Activated CD4-positive, alpha-beta memory T cell treated with anti-CD3 and anti-CD28 coated beads for 36 hours (primary cell): ENCODE measurements around the gene CD300LB. TPM values are rescaled to one million over a fixed set of nuclear protein-coding genes. Genes with fewer than 3 reads are reported as not detected.
"Not testable (repeated sequence)": the region's sequence is repeated elsewhere in the genome, so short reads cannot be mapped to it uniquely, and the experiment has no call there.

Experiments used
- CTCF ChIA-PET: fragments of 350-600 bp; sonication (Branson Sonifier 250); formaldehyde crosslinking; loops from one replicate; lab custom pipeline; 2021; ENCODE audit warnings: antibody characterized with exemption, inconsistent platforms; lab: Charles Lee
- POLR2A ChIA-PET: fragments of 350-600 bp; sonication (Branson Sonifier 250); formaldehyde crosslinking; loops from one replicate; lab custom pipeline; 2021; ENCODE audit warnings: antibody characterized with exemption; lab: Charles Lee
- DNase-seq: peaks from one replicate; pipeline ENCODE4 v3.0.0-alpha.2; 2020
- H3K27ac Mint-ChIP-seq: one replicate; pipeline ENCODE4 v1.8.0; 2021; ENCODE audit warnings: mixed read lengths
- H3K27me3 Mint-ChIP-seq: one replicate; pipeline ENCODE4 v1.8.0; 2021; ENCODE audit warnings: mixed read lengths
- H3K36me3 Mint-ChIP-seq: one replicate; pipeline ENCODE4 v1.8.0; 2021; ENCODE audit warnings: mixed read lengths
- H3K4me1 Mint-ChIP-seq: one replicate; pipeline ENCODE4 v1.8.0; 2021; ENCODE audit warnings: low read depth, mixed read lengths
- H3K4me3 Mint-ChIP-seq: one replicate; pipeline ENCODE4 v1.8.0; 2021; ENCODE audit warnings: mild to moderate bottlenecking, mixed read lengths
- H3K9me3 Mint-ChIP-seq: one replicate; pipeline ENCODE4 v1.8.0; 2021; ENCODE audit warnings: mixed read lengths
- intact Hi-C: fragments of 100-400 bp; cut with micrococcal nuclease; formaldehyde crosslinking; loops from one replicate; pipeline ENCODE4 v1.15.1; 2023
- total RNA-seq, 2 experiments: library from RNA; stranded (reverse); gene quantifications; one replicate each; pipeline ENCODE4 v1.2.3, GENCODE V29; 2021

CD300LB gene
- total RNA-seq, 2 experiments from 2014 or later, result not detected

- intact Hi-C loops, result no loop called here
- H3K4me1 Mint-ChIP-seq, result peaks cover 11% of the 10 kb centered on the region
- H3K36me3 Mint-ChIP-seq, result no peaks in the 10 kb centered on the region
- peak; percentile 48 for DNase-seq
- H3K9me3 Mint-ChIP-seq, result no peaks in the 10 kb centered on the region
- POLR2A ChIA-PET, result no interaction called here
- no peak overlapping the region for H3K27ac Mint-ChIP-seq
- H3K27me3 Mint-ChIP-seq, result peaks cover 27% of the 10 kb centered on the region
- CTCF ChIA-PET, result interaction anchor here (0.6 to 2.2 kb wide), 25 partner anchors 8 to 296 kb away, joined by 3 to 18 read pairs (median 4); partner anchors contain the start of gene CD300LD
- H3K4me3 Mint-ChIP-seq, result no peak overlapping the region
Observed at GRCh38 chr17:74566132-74566753, 35.0 kb upstream of the CD300LB start.

GRCh38 chr17:74565126-74565525 is 33.9 kb upstream of the CD300LB start:
- no peak overlapping the region for H3K27ac Mint-ChIP-seq
- intact Hi-C loops, result no loop called here
- H3K9me3 Mint-ChIP-seq, result no peaks in the 10 kb centered on the region
- no peaks in the 10 kb centered on the region for H3K36me3 Mint-ChIP-seq
- peaks cover 11% of the 10 kb centered on the region for H3K4me1 Mint-ChIP-seq
- no peak overlapping the region for H3K4me3 Mint-ChIP-seq
- DNase-seq, result no peak
- peaks cover 26% of the 10 kb centered on the region for H3K27me3 Mint-ChIP-seq
- CTCF ChIA-PET, result interaction anchor here (0.6 to 1.8 kb wide), 7 partner anchors 18 to 186 kb away, joined by 3 to 7 read pairs (median 3); partner anchors contain the start of gene CD300LD
- POLR2A ChIA-PET, result no interaction called here

- no peak overlapping the region for H3K4me3 Mint-ChIP-seq
- no peak for DNase-seq
- CTCF ChIA-PET, result no interaction called here
- peaks cover 4% of the 10 kb centered on the region for H3K4me1 Mint-ChIP-seq
- intact Hi-C loops, result no loop called here
- no peaks in the 10 kb centered on the region for H3K9me3 Mint-ChIP-seq
- H3K27ac Mint-ChIP-seq, result no peak overlapping the region
- POLR2A ChIA-PET, result no interaction called here
- H3K27me3 Mint-ChIP-seq, result peaks cover 12% of the 10 kb centered on the region
- no peaks in the 10 kb centered on the region for H3K36me3 Mint-ChIP-seq
Observed at GRCh38 chr17:74563358-74563757, 32.1 kb upstream of the CD300LB start.

GRCh38 chr17:74561586-74561985 is 30.3 kb upstream of the CD300LB start:
- H3K27ac Mint-ChIP-seq, result no peak overlapping the region
- H3K4me3 Mint-ChIP-seq, result no peak overlapping the region
- POLR2A ChIA-PET, result no interaction called here
- DNase-seq, result no peak
- no peaks in the 10 kb centered on the region for H3K9me3 Mint-ChIP-seq
- peaks cover 7% of the 10 kb centered on the region for H3K27me3 Mint-ChIP-seq
- CTCF ChIA-PET, result interaction anchor here (0.8 kb wide), 1 partner anchor 175 kb away, joined by 3 read pairs; no protein-coding TSS in a partner anchor
- H3K36me3 Mint-ChIP-seq, result no peaks in the 10 kb centered on the region
- intact Hi-C loops, result no loop called here
- peaks cover 4% of the 10 kb centered on the region for H3K4me1 Mint-ChIP-seq

- Mint-ChIP-seq H3K4me1 (peaks cover 4% of the 10 kb centered on the region), H3K27me3 (peaks cover 4% of the 10 kb centered on the region), H3K27ac (no peak overlapping the region), H3K9me3 (no peaks in the 10 kb centered on the region), H3K36me3 (no peaks in the 10 kb centered on the region), H3K4me3 (no peak overlapping the region)
- intact Hi-C loops, result no loop called here
- POLR2A ChIA-PET, result no interaction called here
- CTCF ChIA-PET, result no interaction called here
- no peak for DNase-seq
Observed at GRCh38 chr17:74558882-74559519, 27.7 kb upstream of the CD300LB start.

GRCh38 chr17:74558402-74558801 is 27.1 kb upstream of the CD300LB start:
- POLR2A ChIA-PET, H3K27ac Mint-ChIP-seq, DNase-seq, H3K27me3 Mint-ChIP-seq, H3K9me3 Mint-ChIP-seq, H3K4me1 Mint-ChIP-seq, intact Hi-C loops, H3K4me3 Mint-ChIP-seq, H3K36me3 Mint-ChIP-seq: not testable (repeated sequence)
- CTCF ChIA-PET, result interaction anchor here (1.5 kb wide), 1 partner anchor 8 kb away, joined by 6 read pairs; no protein-coding TSS in a partner anchor

GRCh38 chr17:74555427-74555940 is 24.2 kb upstream of the CD300LB start:
- H3K27ac Mint-ChIP-seq, result no peak overlapping the region
- CTCF ChIA-PET, result no interaction called here

GRCh38 chr17:74554909-74555308 is 23.6 kb upstream of the CD300LB start:
- H3K27me3 Mint-ChIP-seq, result peaks cover 3% of the 10 kb centered on the region
- ChIA-PET CTCF (no interaction called here), POLR2A (no interaction called here)
- H3K27ac Mint-ChIP-seq, result no peak overlapping the region
- DNase-seq, result no peak
- H3K36me3 Mint-ChIP-seq, result no peaks in the 10 kb centered on the region
- no peak overlapping the region for H3K4me3 Mint-ChIP-seq
- peaks cover 4% of the 10 kb centered on the region for H3K4me1 Mint-ChIP-seq
- intact Hi-C loops, result no loop called here
- H3K9me3 Mint-ChIP-seq, result no peaks in the 10 kb centered on the region

More at GRCh38 chr17:74555427-74555940, 24.2 kb upstream of the CD300LB start:
- no peaks in the 10 kb centered on the region for H3K27me3 Mint-ChIP-seq
- intact Hi-C loops, result no loop called here
- no peaks in the 10 kb centered on the region for H3K9me3 Mint-ChIP-seq
- peaks cover 4% of the 10 kb centered on the region for H3K4me1 Mint-ChIP-seq
- H3K4me3 Mint-ChIP-seq, result no peak overlapping the region
- POLR2A ChIA-PET, result no interaction called here
- no peaks in the 10 kb centered on the region for H3K36me3 Mint-ChIP-seq
- no peak for DNase-seq

- POLR2A ChIA-PET, result no interaction called here
- Mint-ChIP-seq H3K27ac (no peak overlapping the region), H3K4me1 (peaks cover 6% of the 10 kb centered on the region), H3K4me3 (no peak overlapping the region), H3K9me3 (no peaks in the 10 kb centered on the region), H3K36me3 (no peaks in the 10 kb centered on the region), H3K27me3 (peaks cover 7% of the 10 kb centered on the region)
- CTCF ChIA-PET, result no interaction called here
- intact Hi-C loops, result no loop called here
- DNase-seq, result no peak
Observed at GRCh38 chr17:74552037-74552436, 20.8 kb upstream of the CD300LB start.

- peaks cover 6% of the 10 kb centered on the region for H3K4me1 Mint-ChIP-seq
- H3K9me3 Mint-ChIP-seq, result no peaks in the 10 kb centered on the region
- H3K4me3 Mint-ChIP-seq, result no peak overlapping the region
- CTCF ChIA-PET, result no interaction called here
- peaks cover 7% of the 10 kb centered on the region for H3K27me3 Mint-ChIP-seq
- DNase-seq, result no peak
- H3K36me3 Mint-ChIP-seq, result no peaks in the 10 kb centered on the region
- POLR2A ChIA-PET, result no interaction called here
- H3K27ac Mint-ChIP-seq, result no peak overlapping the region
- intact Hi-C loops, result no loop called here
Observed at GRCh38 chr17:74550602-74551001, 19.3 kb upstream of the CD300LB start.

GRCh38 chr17:74549343-74549742 is 18.1 kb upstream of the CD300LB start:
- ChIA-PET POLR2A (no interaction called here), CTCF (no interaction called here)
- peaks cover 6% of the 10 kb centered on the region for H3K4me1 Mint-ChIP-seq
- H3K27me3 Mint-ChIP-seq, result peaks cover 7% of the 10 kb centered on the region
- no peak overlapping the region for H3K4me3 Mint-ChIP-seq
- DNase-seq, result no peak
- H3K27ac Mint-ChIP-seq, result no peak overlapping the region
- H3K9me3 Mint-ChIP-seq, result no peaks in the 10 kb centered on the region
- no peaks in the 10 kb centered on the region for H3K36me3 Mint-ChIP-seq
- intact Hi-C loops, result no loop called here

- H3K4me3 Mint-ChIP-seq, result no peak overlapping the region
- peak; percentile 55 for DNase-seq
- peaks cover 6% of the 10 kb centered on the region for H3K4me1 Mint-ChIP-seq
- H3K9me3 Mint-ChIP-seq, result no peaks in the 10 kb centered on the region
- POLR2A ChIA-PET, result no interaction called here
- no peaks in the 10 kb centered on the region for H3K36me3 Mint-ChIP-seq
- CTCF ChIA-PET, result no interaction called here
- intact Hi-C loops, result no loop called here
- H3K27me3 Mint-ChIP-seq, result peaks cover 7% of the 10 kb centered on the region
- no peak overlapping the region for H3K27ac Mint-ChIP-seq
Observed at GRCh38 chr17:74547736-74548135, 16.5 kb upstream of the CD300LB start.
